ENCODE measurements around the gene AIFM3. TPM values are rescaled to one million over a fixed set of nuclear protein-coding genes. Genes with fewer than 3 reads are reported as not detected.

AIFM3 gene
- total RNA-seq, 2 donors from 2014 or later, result 0.78 to 3.0 TPM

DNA sequence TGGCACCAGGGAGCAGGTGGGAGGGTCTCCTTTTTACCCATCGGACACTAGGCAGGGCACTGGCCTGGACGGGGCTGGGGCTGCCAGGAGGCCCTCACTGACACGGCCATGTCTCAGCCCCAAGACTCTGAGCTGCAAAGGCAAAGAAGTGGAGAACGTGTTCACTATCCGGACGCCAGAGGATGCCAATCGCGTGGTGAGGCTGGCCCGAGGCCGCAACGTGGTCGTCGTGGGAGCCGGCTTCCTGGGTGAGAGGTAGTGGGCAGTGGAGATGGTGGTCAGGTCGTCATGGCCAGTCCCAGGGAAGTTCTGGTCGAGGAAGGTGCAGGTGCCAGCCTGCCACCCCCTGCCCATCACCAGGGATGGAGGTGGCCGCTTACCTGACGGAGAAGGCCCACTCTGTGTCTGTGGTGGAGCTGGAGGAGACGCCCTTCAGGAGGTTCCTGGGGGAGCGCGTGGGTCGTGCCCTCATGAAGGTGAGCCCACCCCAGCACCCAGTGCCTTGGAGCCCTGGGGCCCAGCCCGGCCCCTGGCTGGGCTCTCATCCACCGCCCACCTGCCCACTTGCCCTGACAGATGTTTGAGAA is 9.3 kb downstream of the AIFM3 start:
- no peaks in the 10 kb centered on the region for H3K27me3 ChIP-seq
- H3K9me3 ChIP-seq, result no peaks in the 10 kb centered on the region
- no peak for ATAC-seq
- no peak for DNase-seq
- intact Hi-C loops (cut with DNase I), result no loop called here
- 60 to 78% methylated on average over 13 to 24 of the region's 24 CpGs for WGBS, 2 donors
- peaks cover 20% of the 10 kb centered on the region for H3K4me1 ChIP-seq
- no peak overlapping the region for H3K27ac ChIP-seq
- TF ChIP-seq POLR2A (IDR thresholded peaks at IDR 0.05), result no peak
- TF ChIP-seq, protein P1, sequence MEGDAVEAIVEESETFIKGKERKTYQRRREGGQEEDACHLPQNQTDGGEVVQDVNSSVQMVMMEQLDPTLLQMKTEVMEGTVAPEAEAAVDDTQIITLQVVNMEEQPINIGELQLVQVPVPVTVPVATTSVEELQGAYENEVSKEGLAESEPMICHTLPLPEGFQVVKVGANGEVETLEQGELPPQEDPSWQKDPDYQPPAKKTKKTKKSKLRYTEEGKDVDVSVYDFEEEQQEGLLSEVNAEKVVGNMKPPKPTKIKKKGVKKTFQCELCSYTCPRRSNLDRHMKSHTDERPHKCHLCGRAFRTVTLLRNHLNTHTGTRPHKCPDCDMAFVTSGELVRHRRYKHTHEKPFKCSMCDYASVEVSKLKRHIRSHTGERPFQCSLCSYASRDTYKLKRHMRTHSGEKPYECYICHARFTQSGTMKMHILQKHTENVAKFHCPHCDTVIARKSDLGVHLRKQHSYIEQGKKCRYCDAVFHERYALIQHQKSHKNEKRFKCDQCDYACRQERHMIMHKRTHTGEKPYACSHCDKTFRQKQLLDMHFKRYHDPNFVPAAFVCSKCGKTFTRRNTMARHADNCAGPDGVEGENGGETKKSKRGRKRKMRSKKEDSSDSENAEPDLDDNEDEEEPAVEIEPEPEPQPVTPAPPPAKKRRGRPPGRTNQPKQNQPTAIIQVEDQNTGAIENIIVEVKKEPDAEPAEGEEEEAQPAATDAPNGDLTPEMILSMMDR (IDR thresholded peaks at IDR 0.05), result no peak
- H3K36me3 ChIP-seq (replicated peaks in 1 of 2; ENCODE audit: insufficient read depth in 1 of 2, low read depth in 2 of 2), result no peaks in the 10 kb centered on the region
- H3K4me3 ChIP-seq, result no peak overlapping the region

DNA sequence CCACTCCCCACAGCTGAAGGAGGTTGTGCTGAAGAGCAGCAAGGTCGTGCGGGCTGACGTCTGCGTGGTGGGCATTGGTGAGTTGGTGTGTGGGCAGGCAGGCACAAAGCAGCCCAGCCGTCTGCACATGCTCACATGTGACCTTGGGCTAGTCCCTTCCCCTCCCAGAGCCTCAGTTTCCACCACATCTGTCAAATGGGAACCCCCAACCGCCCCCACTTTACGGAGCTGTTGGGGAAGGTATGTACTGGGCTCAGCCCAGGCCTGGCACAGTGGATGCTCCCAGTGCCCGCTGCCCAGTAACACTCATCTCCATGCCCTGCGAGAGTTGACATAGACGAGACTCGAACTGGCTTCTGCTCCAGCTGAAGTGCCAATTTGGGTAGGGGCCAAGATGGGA is 10.0 kb downstream of the AIFM3 start:
- no peaks in the 10 kb centered on the region for H3K36me3 ChIP-seq (replicated peaks in 1 of 2; ENCODE audit: insufficient read depth in 1 of 2, low read depth in 2 of 2)
- no peaks in the 10 kb centered on the region for H3K27me3 ChIP-seq
- intact Hi-C loops (cut with DNase I), result no loop called here
- H3K27ac ChIP-seq, result no peak overlapping the region
- H3K9me3 ChIP-seq, result no peaks in the 10 kb centered on the region
- ATAC-seq, result no peak
- WGBS, 2 donors, result 68 to 75% methylated on average over 9 to 11 of the region's 11 CpGs
- no peak for DNase-seq
- TF ChIP-seq, protein P1 (IDR thresholded peaks at IDR 0.05), result no peak
- TF ChIP-seq POLR2A (IDR thresholded peaks at IDR 0.05), result no peak
- H3K4me1 ChIP-seq, result peaks cover 23% of the 10 kb centered on the region
- H3K4me3 ChIP-seq, result no peak overlapping the region

DNA sequence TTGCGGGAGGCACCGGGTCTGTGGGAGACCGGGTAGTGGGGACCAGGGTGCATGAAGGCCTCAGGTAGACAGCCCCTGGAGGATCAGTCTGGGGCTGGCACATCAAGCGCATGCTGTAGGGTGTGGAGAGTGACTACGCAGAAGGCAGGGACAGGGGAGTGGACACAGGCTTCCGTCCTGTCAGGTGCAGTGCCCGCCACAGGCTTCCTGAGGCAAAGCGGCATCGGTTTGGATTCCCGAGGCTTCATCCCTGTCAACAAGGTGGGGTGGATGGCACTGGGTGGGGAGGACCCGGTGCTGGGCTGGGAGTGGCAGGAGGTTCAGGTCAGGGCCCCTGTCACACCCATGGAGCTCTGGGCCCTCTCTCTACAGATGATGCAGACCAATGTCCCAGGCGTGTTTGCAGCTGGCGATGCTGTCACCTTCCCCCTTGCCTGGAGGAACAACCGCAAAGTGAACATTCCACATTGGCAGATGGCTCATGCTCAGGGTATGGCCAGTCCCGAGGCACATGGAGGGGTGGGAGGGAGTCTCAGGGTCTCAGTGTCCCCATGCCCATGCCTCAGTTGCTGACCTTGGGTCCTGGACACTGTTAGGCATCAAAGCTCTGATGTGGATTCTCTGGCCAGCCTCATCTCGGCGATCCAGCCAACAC is 10.6 kb downstream of the AIFM3 start:
- TF ChIP-seq POLR2A (IDR thresholded peaks at IDR 0.05), result no peak
- TF ChIP-seq, protein P1 (IDR thresholded peaks at IDR 0.05), result no peak
- no peak for DNase-seq
- no peak for ATAC-seq
- 81 to 93% methylated on average over 14 to 17 of the region's 17 CpGs for WGBS, 2 donors
- H3K9me3 ChIP-seq, result no peaks in the 10 kb centered on the region
- H3K4me1 ChIP-seq, result peaks cover 25% of the 10 kb centered on the region
- H3K36me3 ChIP-seq (replicated peaks in 1 of 2; ENCODE audit: insufficient read depth in 1 of 2, low read depth in 2 of 2), result no peaks in the 10 kb centered on the region
- no peaks in the 10 kb centered on the region for H3K27me3 ChIP-seq
- H3K4me3 ChIP-seq, result no peak overlapping the region
- H3K27ac ChIP-seq, result no peak overlapping the region
- intact Hi-C loops (cut with DNase I), result no loop called here

DNA sequence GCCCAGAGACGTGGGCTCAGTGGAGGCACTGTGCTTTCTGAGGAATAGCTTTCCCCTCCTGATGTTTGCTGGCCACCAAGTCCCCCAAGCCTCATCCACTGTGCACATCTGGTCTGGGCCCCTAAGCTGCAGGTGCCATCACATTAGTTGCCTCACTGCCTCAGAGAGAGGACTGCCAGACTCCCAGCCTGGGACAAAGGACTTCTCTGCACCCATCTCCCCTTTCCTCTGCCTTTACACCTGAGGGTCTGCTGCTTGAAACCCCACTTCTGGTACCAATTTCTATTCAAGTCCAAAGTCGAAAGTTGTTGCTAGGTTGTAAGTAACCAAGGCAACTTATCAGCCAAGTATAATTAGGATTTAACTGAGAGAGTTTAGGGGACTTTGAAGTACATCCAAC is 11.4 kb downstream of the AIFM3 start:
- Histone ChIP-seq H3K27ac (no peak overlapping the region), H3K9me3 (no peaks in the 10 kb centered on the region), H3K27me3 (no peaks in the 10 kb centered on the region), H3K36me3 (replicated peaks in 1 of 2; ENCODE audit: insufficient read depth in 1 of 2, low read depth in 2 of 2) (no peaks in the 10 kb centered on the region), H3K4me1 (peaks cover 32% of the 10 kb centered on the region), H3K4me3 (no peak overlapping the region)
- TF ChIP-seq, protein P1 (IDR thresholded peaks at IDR 0.05), result no peak
- TF ChIP-seq POLR2A (IDR thresholded peaks at IDR 0.05), result no peak
- DNase-seq (no peak), ATAC-seq (no peak)
- intact Hi-C loops (cut with DNase I), result no loop called here
- 82 to 89% methylated on average over 2 of the region's 2 CpGs for WGBS, 2 donors
